NCI-H2107 treated with DMSO at 0.1 percent for 48 hours (cell line): ENCODE data around the gene TMA7B.
"Not testable (repeated sequence)": the region's sequence is repeated elsewhere in the genome, so short reads cannot be mapped to it uniquely, and the experiment has no call there.

Source experiments
- DNase-seq: peaks from one replicate; lab custom pipeline; 2025; ENCODE audit not compliant: unreplicated experiment; lab: John Stamatoyannopoulos, UW

The TMA7B gene

DNA sequence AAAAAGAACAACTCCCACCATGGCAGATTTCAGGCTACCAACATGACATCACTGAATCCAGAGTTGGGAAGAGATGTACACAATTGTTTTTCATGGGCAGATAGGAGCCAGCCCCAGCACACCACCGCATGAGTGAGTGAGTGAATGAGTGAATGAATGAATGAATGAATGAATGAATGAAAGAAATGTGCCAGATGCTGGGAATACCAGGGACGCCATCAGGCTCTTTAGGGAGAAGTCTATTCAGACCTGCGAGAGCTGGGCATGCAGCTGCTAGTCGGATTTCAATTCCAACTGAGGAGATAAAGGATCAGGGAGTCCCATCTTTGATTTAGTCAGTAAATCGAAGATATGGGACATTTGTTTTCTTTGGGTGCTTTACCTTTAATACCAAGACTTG lies 19.3 kb downstream of the TMA7B start:
- DNase-seq: no peak

DNA sequence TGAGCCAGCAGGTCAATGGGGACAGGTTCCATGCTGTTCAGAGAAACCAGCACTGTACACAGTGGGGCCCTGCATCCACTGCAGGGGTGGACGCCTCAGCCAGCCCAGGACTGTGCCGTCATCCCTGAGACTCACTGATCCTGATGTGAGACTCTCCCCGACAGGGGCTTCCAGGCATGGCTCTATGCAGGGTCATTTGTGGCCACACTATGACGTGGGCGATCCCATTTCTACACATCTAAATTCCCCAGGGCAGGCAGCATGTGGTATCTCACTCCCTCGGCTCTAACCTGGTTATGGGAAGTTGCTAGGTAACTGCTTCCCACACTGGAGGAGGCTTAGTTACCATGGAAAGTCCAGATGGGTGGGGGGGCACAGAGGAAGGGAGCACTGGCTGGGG lies 20.4 kb downstream of the TMA7B start:
- no peak for DNase-seq

DNA sequence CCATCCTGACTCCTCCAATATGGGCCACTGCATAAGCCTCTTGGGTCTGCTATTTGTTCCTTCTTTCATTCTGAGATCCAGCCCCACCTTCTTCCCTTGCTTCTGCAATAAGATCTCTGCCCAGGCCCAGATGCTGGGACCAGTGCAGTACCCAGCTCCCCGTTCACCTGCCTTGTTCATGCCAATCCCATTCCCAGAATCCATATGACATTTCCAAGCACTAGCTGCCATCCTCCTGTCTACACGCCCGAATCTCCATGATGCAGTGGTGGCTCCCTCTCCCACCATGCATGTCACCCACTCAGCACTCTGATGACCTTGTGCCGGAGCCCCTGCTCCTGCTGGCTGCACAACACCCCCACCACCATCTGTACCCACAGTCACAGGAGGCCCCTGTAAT lies 23.1 kb downstream of the TMA7B start:
- no peak for DNase-seq

DNA sequence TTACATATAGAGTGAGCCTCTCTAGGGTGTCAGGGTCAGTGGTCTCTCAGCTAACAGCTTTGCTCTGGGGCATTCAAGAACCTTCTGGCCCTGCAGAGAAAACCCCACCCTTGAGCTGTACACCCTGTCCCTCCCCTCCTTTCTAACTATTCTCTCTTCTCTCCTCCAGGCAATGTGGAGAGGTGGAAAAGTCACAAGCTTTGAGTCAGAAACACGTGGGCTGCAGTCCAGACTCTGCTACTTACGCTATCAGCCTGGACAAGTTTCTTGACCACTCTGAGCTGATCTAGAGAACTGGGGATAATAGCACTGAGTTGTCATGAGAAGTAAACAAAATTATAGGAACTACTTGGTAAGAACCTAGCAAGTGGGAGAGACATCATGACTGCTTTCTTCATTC lies 23.8 kb downstream of the TMA7B start:
- DNase-seq: no peak

DNA sequence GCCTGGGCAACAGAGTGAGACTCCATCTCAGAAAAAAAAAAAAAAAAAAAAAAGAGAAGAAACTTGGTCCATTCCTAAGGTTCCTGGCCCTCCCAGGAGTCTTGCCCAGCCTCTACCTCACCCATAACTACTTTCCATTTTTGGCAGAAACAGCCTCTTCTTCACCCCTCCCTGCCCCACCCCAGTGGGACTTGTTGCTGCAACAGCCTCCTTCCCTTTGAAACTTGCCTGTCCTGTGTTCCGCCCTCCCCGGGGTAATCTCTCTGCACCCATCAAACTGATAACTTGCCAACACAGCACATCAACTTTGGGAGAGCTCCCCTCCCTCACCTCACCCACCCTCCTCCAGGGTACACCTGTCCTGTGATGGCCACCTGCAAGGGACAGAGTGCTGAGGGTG lies 24.5 kb downstream of the TMA7B start:
- no peak for DNase-seq

DNA sequence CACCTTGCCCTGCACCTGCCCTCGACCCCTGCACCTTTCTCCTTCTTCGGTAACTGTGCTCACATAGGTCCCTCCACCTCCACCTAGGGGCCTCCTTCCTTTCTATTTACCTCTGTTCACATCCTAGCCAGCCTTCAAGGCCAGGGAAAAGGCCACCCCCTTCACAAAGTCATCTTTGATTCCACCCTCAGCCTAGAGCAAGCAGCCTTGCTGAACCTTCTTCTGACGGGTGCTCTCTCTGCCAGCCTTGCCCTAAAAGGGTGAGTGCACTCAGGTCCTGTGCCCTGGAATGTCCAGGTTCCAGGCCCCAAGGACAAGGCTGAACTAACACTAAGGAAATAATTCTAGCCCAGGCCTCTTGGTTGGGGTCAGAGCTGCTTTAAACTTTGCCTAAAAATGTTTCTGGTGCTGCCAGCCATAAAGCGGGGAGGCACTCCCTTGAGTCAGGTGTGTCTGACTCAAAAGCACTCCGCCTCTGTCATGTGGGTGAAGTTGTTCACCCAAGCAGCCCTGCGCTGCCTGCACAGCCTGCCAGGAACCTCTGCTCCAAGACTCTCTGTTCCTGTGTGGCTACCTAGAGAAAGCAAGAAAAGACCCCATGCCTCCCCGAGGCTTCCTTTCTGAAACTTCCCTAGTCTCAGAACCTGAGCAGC lies 25.3 kb downstream of the TMA7B start:
- DNase-seq: no peak

DNA sequence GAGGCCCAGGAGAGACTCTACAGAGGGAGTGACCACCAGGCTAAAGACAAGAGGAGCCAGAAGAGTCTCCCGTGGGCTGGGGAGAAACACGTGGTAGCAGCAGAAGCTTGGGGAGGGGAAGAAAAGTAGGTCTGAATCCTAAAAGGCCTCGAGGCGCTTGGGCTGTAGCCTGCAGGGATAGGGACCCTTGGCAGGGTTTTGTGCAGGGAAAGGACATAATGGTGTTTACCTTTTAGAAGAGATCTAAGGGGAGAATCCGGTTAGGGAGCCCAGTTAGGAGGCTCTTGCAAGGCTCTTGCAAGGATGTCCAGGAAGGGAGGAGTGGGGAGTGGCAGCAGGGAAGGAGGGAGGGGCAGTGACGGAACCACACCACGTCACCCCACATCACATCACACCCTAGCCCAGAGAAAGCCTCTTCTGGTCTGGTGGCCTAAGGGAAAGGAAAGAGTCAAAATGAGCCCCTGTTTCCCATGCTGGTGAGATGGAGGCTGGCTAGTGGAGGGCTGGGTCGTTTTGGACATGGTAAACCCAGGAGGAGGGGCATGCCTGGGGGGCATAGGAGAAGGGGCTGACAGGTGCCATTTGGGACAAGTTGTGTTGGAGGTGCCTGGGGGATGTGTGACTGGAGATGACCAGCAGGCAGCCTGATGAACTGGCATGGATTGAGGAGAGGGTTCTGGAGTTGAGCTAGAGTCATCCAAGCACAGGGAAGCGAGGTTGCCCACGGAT lies 28.4 kb downstream of the TMA7B start:
- no peak for DNase-seq

DNA sequence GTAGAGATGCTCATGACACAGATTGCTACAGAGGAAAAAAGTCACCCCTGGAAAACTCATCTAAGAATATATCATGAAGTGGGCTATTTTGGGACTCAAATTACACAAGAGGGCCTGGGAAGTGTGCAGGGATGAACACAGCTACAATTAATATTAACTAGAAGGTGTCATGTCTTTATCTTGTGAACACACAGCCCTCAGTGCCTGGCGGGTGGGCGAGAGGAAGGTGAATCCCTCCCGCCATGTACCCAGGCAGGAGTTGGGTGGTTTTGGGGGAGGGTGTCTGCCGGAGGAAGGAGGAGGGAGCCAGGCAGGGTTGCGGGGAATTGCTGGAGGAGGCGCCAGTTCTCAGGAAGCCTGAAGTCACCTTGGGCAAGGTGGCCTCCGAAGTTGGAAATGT lies 29.4 kb downstream of the TMA7B start:
- DNase-seq: no peak

DNA sequence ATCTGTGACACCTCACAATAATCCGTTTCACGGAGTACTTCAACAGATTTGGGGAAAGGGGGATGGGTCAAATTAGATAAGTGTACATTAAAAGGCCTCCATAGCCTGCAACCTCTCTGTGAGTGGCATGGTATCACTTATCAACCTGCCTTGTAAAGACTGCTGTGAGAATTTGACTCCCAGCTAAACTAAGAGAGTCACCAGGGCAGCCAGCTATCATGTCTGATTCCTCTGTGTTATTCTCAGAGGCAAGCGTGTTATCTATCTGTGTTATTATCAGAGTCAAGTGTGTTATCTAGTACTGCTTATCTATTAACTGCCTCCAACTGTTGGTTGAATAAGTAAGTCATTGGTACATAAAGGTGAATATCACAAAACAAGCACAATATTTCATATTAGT lies 30.5 kb downstream of the TMA7B start:
- DNase-seq: no peak

DNA sequence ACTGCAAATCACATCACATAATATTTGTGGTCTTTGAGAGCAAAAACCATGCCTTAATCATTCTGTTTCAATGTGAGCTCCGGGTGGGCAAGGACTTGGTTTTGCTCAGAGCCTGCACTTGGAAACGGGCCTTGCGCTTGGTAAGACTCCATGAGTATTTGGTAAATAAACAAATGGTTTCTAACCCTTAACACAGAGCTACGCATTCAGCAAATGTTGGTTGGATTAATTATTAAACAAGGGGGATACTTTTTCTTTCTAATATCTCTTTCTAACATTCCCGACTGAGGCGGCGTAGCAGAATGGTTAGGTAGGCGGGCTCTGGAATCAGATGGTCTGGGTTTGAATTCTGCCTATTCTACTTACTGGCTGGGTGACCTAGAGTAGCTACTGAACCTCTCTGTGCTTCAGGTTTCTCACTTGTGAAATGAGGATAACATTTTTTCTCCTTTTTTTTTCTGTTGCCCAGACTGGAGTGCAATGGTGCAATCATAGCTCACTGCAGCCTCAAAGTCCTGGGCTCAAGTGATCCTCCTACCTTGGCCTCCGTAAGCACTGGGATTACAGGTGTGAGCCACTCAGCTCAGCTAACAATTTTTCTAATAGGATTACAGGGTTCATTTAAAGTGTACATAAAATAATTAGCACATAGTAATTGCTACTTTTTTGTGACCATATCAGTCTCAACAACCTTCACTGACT lies 31.1 kb downstream of the TMA7B start:
- DNase-seq: no peak

DNA sequence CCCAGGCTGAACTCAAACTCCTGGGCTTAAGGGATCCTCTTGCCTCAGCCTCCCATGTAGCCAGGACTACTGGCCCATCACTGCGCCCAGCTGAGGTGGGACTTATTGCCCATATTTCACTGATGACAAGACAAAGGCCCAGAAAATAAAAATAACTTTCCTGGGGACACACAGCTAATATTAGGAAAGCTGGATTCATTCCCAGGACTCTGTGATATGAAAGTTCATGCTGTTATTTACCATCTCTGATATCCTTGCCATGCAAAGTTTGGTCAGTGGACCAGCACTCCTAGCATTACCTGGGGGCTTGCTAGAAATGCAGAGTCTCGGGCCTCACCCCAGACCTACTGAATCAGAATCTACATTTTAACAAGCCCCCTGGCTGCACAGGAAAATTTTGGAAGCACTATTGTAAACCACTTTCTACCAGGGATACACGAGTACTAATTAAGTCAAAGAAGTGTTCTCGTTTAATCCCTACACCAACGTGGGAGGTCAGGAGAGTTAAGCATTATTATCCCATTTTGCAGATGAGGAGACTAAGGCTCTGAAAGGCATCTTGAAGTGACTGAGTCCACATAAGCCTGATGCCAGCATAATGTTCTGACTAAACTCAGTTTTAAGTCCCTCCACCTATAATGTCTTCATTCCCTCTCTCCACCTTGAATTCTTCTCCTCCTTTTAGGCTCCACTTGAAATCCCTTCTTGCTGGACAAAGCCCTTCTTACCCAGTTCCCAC lies 32.1 kb downstream of the TMA7B start:
- no peak for DNase-seq

DNA sequence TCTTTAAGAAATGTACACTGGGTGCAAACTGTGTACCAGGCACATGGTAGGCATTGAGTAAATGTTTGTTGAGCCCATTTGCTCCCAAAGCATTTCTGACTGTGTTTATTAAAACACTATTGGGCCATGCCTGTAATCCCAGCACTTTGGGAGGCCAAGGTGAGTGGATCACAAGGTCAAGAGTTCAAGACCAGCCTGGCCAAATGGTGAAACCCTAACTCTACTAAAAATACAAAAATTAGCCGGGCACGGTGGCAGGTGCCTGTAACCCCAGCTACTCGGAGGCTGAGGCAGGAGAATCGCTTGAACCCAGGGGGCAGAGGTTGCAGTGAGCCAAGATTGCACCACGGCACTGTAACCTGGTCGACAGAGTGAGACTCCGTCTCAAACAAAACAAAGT lies 32.7 kb downstream of the TMA7B start:
- DNase-seq: not testable (repeated sequence)

DNA sequence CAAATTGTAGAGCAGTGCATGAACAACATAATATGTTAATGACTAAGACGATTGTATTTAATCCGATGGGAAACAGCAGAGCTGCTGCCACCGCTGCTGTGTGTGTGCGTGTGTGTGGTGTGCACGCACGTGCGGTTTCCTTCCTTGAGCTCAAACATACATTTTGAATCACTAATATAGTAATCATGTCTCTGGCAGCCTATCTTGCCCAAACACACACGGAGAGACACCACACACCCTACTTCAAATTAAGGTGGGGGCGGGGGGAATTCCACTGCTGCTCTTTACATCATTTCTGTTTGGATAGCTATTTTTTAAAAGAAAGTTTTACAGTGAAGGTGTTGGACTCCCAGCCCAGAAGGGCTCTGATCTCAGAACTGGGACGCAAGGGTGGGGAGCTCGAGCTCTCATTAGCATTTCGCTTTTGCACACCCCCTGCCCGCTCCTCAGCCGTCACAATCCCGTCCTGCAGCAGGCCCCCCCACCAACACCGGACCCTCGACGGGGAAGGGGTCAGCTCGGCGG lies 33.9 kb downstream of the TMA7B start:
- DNase-seq: no peak

DNA sequence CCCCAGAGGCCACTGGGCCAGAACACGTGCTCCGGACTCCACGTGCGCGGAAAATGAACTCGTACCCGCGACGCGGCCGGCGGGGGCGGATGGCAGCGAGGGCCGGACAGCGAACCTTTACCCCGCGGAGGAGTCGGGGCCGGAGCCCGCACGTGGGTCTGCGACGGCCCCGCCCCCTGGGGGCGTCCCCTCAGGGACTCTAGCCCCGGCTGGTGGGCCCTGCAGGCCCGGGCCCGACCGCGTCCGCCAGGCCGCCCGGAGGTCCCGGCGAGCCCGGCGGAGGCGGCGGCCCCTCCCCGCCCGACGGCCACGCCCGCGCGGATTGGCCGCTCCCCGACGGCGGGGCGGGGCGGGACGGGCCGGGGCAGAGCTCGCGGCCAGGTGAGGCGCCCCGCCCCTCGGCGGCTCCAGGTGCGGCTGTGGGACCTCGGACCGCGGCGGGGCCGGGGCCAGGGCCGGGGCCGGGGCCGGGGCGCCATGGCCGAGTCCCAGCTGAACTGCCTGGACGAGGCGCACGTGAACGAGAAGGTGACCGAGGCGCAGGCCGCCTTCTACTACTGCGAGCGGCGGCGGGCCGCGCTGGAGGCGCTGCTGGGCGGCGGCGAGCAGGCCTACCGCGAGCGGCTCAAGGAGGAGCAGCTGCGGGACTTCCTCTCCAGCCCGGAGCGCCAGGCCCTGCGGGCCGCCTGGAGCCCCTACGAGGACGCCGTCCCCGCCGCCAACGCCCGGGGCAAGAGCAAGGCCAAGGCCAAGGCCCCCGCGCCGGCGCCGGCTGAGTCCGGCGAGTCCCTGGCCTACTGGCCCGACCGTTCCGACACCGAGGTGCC lies 34.6 kb downstream of the TMA7B start, which contains the start of gene FAM83F:
FAM83F (plus strand) TSS at position 389 of the 827 bp plus-strand sequence; CDS start at position 478, 89 bp downstream.
- DNase-seq: no peak

DNA sequence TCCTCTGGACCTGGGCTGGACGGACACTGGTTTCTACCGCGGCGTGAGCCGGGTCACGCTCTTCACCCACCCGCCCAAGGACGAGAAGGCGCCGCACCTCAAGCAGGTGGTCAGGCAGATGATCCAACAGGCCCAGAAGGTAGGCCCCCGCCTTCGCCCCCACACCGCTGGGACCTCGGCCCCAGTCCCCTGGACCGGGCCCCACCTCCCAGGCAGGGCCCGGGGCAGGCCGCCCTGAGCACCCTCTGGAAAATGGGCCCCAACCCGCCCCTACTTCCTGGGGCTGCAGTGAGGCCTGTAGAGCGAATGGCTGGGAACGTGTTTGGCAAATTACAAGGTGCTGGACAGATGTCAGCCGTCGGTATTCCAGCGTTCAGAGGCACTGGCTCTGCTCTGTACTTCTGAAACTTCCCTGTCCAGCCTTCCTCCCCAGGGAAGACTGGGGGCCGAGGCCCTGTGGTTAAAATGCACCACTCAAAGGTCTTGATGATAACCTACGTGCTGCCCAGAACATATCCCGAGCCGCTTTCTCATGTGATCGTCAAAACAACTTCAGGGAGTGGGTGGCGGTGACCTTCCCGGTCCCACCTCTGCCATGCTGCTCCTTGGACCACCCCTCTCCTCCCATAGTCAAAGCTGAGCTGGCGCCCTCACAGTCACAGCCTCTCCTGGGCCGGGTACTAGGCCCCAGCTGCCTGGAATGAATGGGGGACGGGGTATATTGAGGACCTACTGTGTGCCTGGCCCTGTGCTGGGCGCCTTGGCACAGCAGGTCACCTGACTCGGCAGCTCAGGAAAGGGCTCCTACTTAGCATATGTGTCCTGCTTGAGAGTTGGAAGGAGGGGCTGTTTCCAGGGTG lies 35.4 kb downstream of the TMA7B start:
- DNase-seq: no peak

DNA sequence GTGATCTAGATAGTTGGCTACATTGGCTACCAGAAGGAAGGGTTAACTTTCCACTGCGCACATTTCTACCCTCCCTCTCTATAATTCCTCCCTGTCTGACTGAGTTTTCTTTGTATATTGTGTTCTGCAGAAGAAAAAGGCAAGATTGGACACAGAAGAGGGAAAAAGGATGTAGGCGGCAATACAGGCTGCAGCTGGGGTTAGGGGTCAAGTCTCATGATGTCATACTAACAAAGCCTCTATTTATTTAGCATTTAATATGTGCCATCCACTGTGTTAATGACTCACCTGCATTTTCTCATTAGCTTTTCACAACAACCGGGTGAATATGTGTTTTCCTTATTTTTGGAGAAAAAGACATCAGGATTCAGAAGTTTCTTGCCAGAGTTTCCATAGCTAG lies 36.5 kb downstream of the TMA7B start:
- no peak for DNase-seq

DNA sequence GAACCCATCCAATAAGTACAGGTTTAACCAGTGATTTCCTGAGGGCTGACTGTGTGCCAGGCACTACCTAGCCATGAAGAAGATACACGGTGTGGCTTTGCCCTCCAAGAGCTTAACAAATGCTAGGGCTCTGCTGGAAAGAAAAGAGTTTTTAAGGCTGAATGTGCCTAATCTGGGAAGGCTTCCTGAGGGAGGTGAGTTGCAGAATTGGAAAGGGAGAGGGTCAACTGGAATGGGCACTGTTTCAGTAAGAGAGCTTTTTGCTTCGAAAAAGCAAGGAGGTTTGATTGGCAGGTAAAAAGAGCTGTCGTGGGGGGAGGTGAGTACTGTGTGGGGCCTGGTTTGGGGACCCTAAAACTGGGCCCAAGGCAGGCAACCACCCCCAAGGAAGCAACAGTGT lies 37.2 kb downstream of the TMA7B start:
- no peak for DNase-seq

DNA sequence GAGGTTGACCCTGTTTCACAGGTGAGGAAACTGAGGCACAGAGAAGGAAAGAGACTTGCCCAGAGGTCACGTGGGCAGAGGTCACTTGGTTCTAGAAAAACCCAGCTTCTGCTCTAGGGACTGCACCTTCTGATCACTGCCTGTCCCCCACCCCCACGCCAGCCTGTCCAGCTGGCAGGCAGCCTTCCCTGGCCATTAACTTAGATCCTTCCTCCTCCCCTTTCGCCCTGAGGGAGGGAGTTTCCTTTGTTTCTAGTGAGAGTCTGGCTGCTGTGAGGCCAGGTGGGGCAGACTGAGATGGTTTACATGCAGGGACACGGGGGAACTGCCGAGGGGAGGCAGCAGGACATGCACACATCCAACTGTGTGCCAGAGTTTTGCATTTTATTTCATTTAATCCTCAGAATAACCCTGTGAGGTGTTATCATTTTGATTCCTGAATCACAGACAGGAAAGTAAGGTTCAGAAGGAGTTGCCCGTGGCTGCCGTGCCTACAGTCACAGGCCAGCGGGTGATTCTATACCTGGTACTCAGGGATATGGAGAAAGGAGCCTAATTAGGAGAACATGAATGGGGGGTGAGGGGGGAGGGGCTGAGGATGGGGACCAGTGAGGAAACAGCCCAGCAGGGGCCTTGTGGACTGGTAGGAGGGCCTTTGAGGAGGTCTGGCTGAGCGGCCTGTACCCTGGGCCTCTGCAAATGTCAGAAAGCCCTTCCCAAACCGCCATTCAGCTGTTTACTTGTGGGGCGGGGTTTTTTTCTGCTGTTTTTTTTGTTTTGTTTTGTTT lies 37.9 kb downstream of the TMA7B start:
- peak; percentile 72 for DNase-seq
